ENCODE results near the gene LHPP.

The LHPP gene

GRCh38 chr10:124578231-124579010 is 116.8 kb downstream of the LHPP start:
- DNase-seq (ENCODE audit: low read depth in 1 of 2, low spot score in 1 of 2), result no peak
- no peaks in the 10 kb centered on the region for H3K27me3 ChIP-seq (ENCODE audit: insufficient read depth, poor library complexity, severe bottlenecking)
- no peak overlapping the region for H3K27ac ChIP-seq (replicated peaks)
- TF ChIP-seq POLR2AphosphoS5 (IDR thresholded peaks at IDR 0.05; ENCODE audit: low read depth) (no peak), GABPA (IDR thresholded peaks at IDR 0.05; ENCODE audit: low read depth) (no peak), CTCF (IDR thresholded peaks at IDR 0.05; ENCODE audit: insufficient read depth, low read length) (no peak), REST (IDR thresholded peaks at IDR 0.05; ENCODE audit: insufficient replicate concordance, low read depth) (no peak), SPI1 (IDR thresholded peaks at IDR 0.05; ENCODE audit: borderline replicate concordance, low read depth) (no peak)
- no peak overlapping the region for H3K4me3 ChIP-seq (replicated peaks; ENCODE audit: insufficient read depth, low read length)

- Histone ChIP-seq H3K27ac (replicated peaks) (no peak overlapping the region), H3K4me3 (replicated peaks; ENCODE audit: insufficient read depth, low read length) (no peak overlapping the region), H3K27me3 (ENCODE audit: insufficient read depth, poor library complexity, severe bottlenecking) (no peaks in the 10 kb centered on the region)
- no peak for DNase-seq (ENCODE audit: low read depth in 1 of 2, low spot score in 1 of 2)
- TF ChIP-seq SPI1 (IDR thresholded peaks at IDR 0.05; ENCODE audit: borderline replicate concordance, low read depth) (no peak), GABPA (IDR thresholded peaks at IDR 0.05; ENCODE audit: low read depth) (no peak), CTCF (IDR thresholded peaks at IDR 0.05; ENCODE audit: insufficient read depth, low read length) (no peak)
Measured at GRCh38 chr10:124579011-124579399, 117.4 kb downstream of the LHPP start.

GRCh38 chr10:124586142-124586541 is 124.5 kb downstream of the LHPP start:
- no peaks in the 10 kb centered on the region for H3K27me3 ChIP-seq (ENCODE audit: insufficient read depth, poor library complexity, severe bottlenecking)
- H3K27ac ChIP-seq (replicated peaks), result no peak overlapping the region

More at GRCh38 chr10:124586142-124586541, 124.5 kb downstream of the LHPP start:
- H3K4me3 ChIP-seq (replicated peaks; ENCODE audit: insufficient read depth, low read length), result no peak overlapping the region
- TF ChIP-seq REST (IDR thresholded peaks at IDR 0.05; ENCODE audit: insufficient replicate concordance, low read depth), result no peak
- TF ChIP-seq POLR2AphosphoS5 (IDR thresholded peaks at IDR 0.05; ENCODE audit: low read depth), result no peak
- no peak for TF ChIP-seq SPI1 (IDR thresholded peaks at IDR 0.05; ENCODE audit: borderline replicate concordance, low read depth)
- no peak for TF ChIP-seq GABPA (IDR thresholded peaks at IDR 0.05; ENCODE audit: low read depth)
- TF ChIP-seq CTCF (IDR thresholded peaks at IDR 0.05; ENCODE audit: insufficient read depth, low read length), result no peak
- DNase-seq (ENCODE audit: low read depth in 1 of 2, low spot score in 1 of 2), result no peak
